HT1080 (cell line): ENCODE data around the gene TBXA2R. TPM values are rescaled to one million over a fixed set of nuclear protein-coding genes. Genes with fewer than 3 reads are reported as not detected.

Experiments
- DNase-seq: peaks from one replicate; pipeline ENCODE4 v3.0.0-alpha.2; 2015; ENCODE audit warnings: low read depth
- total RNA-seq: library from RNA; depleted of rRNA; stranded (reverse); fragments of >200 nt; shearing (Covaris generic); gene quantifications from 2 replicates; pipeline ENCODE4 v1.2.3, GENCODE V29; 2014

TBXA2R gene
- total RNA-seq, 1 experiment from 2014 or later = 0.96 TPM

GRCh38 chr19:3620817-3621547, 14.3 kb upstream of the TBXA2R start:
- no peak for DNase-seq

DNA sequence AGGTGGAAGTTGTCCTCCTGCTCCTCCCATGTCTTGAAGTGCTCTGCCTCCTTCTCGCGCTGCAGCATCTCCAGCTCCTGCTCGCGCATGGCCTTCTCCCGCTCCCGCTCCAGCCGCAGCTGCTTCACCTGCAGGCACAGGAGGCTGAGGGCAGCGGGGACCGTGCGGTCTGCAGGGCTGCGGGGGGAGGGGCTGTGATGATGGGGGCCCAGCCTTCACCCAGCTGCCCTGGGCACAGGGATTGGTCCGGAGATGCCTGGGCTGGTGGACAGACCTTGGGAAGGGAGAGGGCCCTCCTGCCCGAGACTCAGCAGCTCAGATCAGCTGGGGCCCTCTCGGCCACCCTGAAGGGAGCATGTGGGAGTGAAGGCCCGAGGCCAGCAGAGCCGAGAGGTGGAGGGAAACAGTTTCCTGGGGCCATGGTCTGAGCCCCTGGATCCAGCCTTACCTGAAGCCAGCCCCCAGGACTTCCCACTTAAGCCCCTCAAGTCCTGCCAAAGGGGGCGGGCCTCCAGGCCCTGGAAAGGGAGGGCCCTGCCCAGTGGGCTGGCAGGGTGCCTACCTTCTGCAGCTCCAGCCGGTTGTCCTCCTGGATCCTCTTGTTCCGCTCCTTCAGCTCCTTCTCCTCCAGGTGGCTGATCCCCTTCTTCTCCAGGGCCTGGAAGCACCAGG, 13.6 kb upstream of the TBXA2R start:
- DNase-seq = no peak

DNA sequence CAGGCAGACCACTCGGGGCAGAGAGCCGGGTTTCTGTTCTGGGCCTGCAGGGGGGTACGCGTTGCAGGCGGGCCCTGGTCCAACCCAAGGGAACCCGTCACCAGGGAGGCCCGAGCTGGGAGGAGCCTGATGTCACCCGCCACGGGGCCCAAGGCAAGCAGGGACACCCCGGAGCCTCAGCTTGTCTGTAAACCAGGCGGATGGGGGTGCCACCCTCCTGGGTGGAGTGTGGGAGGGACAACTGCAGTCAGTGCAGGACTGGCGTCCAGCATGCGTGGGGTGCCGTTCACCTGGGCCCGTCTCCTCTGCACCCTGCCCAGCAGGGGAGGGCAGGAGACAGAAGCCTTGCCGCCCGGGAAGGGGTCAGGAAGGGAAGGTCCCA, 12.9 kb upstream of the TBXA2R start:
- no peak for DNase-seq

GRCh38 chr19:3618811-3619630, 12.3 kb upstream of the TBXA2R start:
- DNase-seq = no peak

DNA sequence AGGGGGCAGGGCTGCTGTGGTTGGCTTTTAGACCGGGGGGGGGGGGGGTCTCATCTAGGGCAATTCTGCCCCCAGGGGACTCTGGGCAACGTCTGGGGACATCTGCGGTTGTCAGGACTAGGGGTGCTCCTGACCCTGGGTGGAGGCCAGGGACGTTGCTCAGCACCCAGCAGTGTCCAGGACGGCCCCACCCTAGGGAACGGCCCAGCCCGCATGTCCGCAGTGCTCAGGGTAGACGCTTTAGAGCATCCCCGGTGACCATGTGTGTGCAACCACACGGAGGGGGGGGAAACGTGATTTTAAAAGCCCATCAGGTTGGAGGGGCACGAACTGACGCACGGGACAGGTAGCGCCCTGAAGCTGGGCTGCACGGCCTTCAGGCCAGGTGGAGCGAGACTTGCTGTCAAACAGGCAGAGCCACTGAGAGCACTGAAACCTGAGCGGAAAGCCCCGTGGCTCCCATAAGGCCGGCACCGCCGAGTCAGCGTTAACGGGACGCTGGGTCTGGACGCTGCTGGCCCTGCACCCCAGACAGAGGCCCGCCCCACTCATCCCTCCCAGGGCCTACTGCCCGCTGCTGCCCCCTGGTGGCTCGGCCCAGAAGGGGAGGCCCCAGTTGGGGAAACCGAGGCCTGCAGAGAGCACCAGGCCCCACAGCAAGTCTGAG, 11.6 kb upstream of the TBXA2R start:
- DNase-seq = peak; percentile 25

GRCh38 chr19:3617463-3617862, 10.8 kb upstream of the TBXA2R start:
- no peak for DNase-seq

GRCh38 chr19:3615524-3616135, 9.0 kb upstream of the TBXA2R start:
- no peak for DNase-seq

- DNase-seq = no peak
Observed at GRCh38 chr19:3614858-3615505, 8.3 kb upstream of the TBXA2R start.

DNA sequence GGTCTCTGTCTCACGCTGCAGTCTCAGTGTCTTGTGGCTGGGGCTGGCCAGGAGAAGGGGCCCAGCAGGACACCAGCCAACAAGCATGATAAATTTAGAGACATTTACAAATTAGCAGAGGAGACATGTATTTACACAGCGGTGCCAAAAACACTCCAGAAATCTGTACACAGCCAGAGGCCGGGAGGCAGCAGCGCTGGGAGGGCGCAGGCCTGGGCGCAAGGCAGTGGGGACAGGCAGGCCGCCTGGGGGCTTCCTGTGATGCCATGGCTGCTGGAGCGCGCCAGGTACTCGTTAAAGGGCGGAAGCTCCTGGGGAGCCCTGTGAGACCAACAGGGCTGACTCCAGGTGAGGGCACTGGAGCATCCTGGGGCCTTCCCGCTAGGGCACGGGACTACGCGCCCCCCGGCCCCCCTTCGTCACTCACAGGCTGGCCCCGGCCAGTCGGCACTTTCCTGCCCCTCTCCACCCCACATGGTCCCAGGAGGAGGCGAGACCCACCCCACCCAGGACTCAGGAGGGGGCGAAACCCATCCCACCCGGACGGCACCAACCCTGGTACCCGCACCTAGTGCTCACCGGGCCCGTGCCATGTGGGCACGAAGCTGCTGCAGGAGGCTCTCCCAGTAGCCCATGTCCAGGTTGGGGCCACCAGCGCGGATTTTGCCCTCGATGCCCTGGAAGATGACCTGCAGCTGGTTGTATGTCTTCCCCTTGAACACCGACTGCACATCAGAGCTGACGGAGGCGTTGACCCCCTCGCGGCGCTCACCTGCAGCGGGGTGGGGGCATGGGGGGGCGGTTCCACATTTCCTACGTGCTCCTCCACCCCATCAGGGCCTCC, 7.4 kb upstream of the TBXA2R start:
- no peak for DNase-seq

DNA sequence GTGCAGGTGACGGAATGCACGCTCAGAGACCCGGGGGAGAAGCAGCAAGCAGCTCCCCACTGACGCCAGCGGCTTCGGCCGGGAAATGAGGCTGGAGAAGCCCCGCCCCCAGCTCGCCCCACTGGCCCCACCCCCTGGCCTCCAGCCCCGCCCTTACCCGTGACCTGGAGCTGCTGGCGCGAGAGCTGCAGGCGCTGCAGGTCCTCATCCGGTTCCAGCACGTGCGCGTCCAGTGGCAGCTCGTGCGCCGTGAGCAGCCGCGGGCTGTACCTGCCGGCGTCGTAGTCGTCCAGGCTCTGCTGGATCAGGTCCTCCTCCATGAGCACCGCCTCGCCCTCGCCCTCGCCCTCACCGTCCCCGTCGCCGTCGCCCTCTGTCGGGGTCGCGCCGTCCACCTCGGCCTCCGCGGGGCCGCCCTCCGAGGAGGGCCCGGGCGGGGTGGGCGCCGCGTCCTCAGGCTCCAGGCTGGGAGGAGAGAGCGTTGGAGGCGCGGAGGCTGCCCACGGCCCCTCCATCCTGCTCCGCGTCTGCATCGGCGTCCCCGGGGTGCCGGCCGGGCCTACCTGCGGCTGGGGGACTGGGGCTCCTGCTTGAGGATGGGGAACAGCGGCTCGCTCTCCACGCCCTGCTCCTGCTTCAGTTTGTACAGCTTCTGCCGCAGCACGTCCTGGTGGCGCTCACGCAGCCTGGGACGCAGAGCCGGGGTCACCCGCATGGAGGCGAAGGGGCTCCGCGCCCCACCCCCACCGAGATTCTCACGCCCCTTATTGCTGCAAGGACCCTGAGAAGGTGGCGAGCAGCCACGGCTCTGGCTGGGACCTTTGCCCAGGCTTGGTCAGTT, 6.4 kb upstream of the TBXA2R start:
- no peak for DNase-seq

- no peak for DNase-seq
Observed at GRCh38 chr19:3612330-3612729, 5.7 kb upstream of the TBXA2R start.

DNA sequence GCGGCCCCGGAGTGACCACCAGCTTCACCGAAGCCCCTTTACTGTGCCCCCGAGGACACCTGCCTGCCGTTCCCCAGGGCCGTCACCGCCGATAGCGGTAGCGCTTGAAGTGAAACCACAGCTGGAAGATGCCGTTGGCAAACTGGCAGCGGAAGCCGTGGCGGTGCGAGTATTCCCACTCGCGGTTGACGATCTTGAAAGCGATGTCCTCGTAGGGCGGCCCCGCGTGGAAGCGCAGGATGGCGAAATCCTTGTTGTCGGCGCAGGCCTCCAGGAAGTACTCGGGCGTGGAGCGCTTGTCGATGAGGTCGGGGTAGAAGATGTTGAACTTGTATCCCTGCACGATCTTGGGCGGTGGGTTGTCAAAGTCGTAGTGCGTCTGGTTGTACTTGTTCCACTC, 5.2 kb upstream of the TBXA2R start:
- DNase-seq = no peak

- DNase-seq = no peak
Observed at GRCh38 chr19:3610745-3611717, 4.4 kb upstream of the TBXA2R start.

DNA sequence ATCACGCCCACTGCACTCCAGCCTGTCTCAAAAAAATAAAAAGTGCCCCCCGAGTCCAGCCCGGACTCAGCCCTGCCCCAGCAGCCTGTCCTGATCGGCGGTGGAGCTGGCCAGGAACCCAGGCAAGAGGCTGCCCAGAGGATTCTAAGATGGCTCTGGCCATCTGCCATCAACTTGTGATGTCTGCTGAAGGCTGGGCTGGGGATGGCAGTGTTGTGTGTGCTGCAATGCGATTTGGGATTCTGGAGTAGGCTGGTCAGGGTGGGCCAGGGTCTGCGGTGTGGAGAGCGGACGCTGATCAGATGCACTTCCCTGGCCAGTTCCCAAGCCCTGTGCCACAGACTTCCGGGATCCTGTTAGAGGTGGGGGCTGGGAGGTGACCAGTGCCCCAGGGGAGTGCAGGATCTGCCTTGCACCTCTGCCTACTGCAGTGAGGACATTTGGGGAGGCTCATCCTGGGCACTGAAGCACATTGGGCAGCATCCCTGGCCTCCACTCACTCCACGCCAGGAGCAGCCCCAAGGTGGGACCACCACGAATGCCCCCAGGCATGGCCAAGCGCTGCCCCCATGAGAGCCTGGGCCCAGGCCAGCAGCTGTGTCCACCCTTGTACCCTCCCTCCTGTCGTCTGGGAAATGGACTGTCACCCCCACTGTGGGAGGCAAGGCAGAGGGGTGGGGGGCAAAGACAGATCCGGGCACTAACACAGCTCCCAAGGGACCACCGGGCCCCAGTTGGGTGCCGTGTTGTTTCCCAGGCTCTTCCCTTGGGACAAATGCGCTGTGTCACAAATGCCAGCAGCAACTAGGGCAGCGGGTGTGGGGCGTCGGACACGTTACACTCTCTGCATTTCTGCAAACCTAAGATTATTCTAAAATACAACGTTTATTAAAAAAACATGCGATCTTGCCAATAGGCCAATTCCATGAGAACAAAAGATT, 3.4 kb upstream of the TBXA2R start:
- no peak for DNase-seq

DNA sequence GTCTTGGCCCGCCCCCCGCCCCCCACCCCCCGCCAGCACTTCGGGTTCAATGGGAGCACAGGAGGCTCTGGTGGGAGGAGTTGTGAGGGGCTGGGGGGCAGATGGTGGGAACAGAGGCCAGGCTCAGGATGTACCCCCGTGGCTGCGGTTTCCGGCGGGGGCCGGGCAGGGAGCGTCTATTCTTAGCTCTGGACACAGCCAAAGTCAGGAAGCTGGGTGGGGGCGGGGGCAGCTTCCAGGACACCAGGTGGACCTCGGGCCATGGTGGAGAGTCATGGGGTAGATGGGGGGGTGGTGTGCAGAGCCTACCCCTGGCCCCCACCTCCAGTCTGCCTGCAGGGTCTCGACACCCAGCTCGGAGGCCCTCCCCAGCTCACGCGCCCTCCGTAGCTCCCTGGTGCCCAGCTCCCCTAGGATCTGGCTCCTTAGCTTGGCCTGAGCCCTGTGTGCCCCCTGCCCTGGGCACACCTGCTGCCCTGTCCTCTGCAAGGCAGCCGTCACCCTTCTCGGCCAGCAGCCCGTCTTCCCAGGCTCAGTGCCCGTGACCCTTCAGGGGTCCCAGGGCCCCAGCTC, 2.2 kb upstream of the TBXA2R start:
- DNase-seq = peak; percentile 69

DNA sequence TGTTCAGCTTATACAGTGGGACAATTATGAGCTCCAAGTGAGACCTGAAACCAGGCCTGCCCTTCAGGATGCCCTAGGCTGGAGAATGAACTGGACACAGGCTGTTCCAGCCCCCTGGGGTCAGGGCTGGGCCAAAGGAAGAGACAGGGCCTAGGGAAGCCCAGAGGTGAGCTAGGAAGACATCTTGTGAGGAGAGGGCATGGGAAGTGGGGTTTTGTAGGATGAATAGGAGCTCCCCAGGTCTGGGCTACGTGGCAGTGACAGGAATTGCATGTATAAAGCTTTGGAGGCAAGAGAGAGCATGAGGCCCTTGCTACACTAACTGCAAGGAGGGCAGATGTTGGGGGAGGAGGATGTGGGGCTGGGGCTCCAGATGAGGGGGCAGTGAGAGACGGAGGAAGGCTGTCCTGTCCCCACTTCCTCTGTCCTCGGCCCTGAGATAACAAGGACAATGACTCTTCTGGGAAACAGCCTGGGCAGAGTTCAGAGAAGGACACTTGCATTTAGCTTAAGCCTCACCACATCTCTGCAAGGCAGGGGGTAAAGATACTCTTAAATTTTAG, 1.5 kb upstream of the TBXA2R start:
- no peak for DNase-seq
